Parathyroid adenoma (tissue), 2 donors: ENCODE measurements around the gene TMEM91.

Experiments
- H2AFZ ChIP-seq: fragments of 300-600 bp; sonication (generic); one replicate; pipeline ENCODE4 v1.7.0; 2017; ENCODE audit warnings: antibody characterized with exemption, mild to moderate bottlenecking
- H3K27ac ChIP-seq: fragments of 300-600 bp; sonication (generic); one replicate; pipeline ENCODE4 v1.7.0; 2017
- H3K27me3 ChIP-seq: fragments of 300-600 bp; sonication (generic); one replicate; pipeline ENCODE4 v1.7.0; 2017; ENCODE audit warnings: low read length; ENCODE audit not compliant: control insufficient read depth, insufficient read depth
- H3K36me3 ChIP-seq: fragments of 300-600 bp; sonication (generic); one replicate; pipeline ENCODE4 v1.7.0; 2017; ENCODE audit warnings: low read length; ENCODE audit not compliant: control insufficient read depth, insufficient read depth
- H3K4me1 ChIP-seq: fragments of 300-600 bp; sonication (generic); one replicate; pipeline ENCODE4 v1.7.0; 2017; ENCODE audit warnings: control low read depth
- H3K4me2 ChIP-seq: fragments of 300-600 bp; sonication (generic); one replicate; pipeline ENCODE4 v1.7.0; 2017; ENCODE audit warnings: low read length
- H3K4me3 ChIP-seq: fragments of 300-600 bp; sonication (generic); one replicate; pipeline ENCODE4 v1.7.0; 2017; ENCODE audit warnings: low read depth, low read length
- H3K79me2 ChIP-seq: fragments of 300-600 bp; sonication (generic); one replicate; pipeline ENCODE4 v1.7.0; 2017; ENCODE audit warnings: control low read depth
- H3K9ac ChIP-seq: fragments of 300-600 bp; sonication (generic); one replicate; pipeline ENCODE4 v1.7.0; 2017; ENCODE audit warnings: mild to moderate bottlenecking
- H3K9me3 ChIP-seq: fragments of 300-600 bp; sonication (generic); one replicate; pipeline ENCODE4 v1.7.0; 2017; ENCODE audit warnings: low read length; ENCODE audit not compliant: control insufficient read depth
- TF ChIP-seq, protein P1 (sequence below): fragments of 300-600 bp; sonication (generic); IDR thresholded peaks from one replicate; pipeline ENCODE4 v1.7.0; 2017; ENCODE audit warnings: antibody characterized with exemption, mild to moderate bottlenecking
- donor health status: primary hyperparathyroidism.

The TMEM91 gene

DNA sequence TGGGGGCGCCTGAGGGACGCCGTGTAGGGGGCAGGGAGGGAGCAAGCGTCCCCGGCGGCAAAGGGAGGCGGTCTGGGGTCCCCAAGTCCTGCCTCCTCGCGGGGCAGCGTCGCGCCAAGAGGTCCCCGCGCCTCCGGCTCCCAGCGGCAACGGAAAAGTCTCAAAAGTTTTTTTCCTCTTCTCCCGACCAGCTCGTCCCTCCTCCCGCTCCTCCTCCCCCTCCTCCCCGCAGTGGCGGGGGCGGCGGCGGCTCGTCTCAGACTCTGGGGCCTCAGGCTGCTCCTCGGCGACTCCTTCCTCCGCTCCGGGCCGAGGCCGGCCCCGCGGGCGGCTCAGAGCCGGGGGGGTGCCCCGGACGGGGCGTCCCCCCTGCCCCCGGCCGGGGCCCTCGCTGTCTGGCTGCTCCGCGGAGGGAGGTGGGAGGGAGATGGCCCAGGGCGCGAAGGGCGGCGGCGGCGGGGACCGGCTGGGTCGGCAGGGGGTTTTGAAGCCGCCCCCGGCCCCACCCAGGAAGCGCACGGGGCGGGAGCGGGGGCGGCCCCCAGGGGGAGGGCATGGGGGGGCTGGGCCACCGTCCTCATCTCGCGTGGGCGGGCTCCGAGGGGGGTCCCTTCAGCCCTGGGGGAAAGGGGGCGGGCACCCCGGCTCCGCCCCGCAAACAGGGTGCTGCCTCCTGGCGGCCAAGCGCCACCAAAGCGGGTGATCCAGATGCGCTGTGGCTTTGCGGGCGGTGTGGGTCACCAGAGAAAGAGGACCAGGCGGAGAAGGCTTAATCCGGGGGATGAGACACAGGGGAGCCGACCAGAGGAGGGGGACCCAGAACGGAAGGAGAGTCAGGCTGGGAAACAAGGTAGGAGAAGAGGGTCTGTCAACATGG is 22.6 kb upstream of the TMEM91 start, which contains the start of gene TGFB1:
TGFB1 (minus strand) TSS at position 457 of the 877 bp plus-strand sequence. CDS start 878 bp downstream, outside the sequence.
- Histone ChIP-seq H3K79me2 (no peaks in the 10 kb centered on the region), H3K9ac (no peak within 1 kb of the TSS), H3K4me3 (peak within 1 kb of the TSS; percentile 77), H3K4me1 (no peaks in the 10 kb centered on the region), H3K36me3 (no peaks in the 10 kb centered on the region), H3K27me3 (no peaks in the 10 kb centered on the region), H3K9me3 (no peaks in the 10 kb centered on the region), H3K27ac (peak within 1 kb of the TSS; percentile 53), H3K4me2 (peak within 1 kb of the TSS; percentile 97), H2AFZ (peak within 1 kb of the TSS; percentile 65)
- TF ChIP-seq, protein P1, sequence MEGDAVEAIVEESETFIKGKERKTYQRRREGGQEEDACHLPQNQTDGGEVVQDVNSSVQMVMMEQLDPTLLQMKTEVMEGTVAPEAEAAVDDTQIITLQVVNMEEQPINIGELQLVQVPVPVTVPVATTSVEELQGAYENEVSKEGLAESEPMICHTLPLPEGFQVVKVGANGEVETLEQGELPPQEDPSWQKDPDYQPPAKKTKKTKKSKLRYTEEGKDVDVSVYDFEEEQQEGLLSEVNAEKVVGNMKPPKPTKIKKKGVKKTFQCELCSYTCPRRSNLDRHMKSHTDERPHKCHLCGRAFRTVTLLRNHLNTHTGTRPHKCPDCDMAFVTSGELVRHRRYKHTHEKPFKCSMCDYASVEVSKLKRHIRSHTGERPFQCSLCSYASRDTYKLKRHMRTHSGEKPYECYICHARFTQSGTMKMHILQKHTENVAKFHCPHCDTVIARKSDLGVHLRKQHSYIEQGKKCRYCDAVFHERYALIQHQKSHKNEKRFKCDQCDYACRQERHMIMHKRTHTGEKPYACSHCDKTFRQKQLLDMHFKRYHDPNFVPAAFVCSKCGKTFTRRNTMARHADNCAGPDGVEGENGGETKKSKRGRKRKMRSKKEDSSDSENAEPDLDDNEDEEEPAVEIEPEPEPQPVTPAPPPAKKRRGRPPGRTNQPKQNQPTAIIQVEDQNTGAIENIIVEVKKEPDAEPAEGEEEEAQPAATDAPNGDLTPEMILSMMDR, result peak; percentile 92

DNA sequence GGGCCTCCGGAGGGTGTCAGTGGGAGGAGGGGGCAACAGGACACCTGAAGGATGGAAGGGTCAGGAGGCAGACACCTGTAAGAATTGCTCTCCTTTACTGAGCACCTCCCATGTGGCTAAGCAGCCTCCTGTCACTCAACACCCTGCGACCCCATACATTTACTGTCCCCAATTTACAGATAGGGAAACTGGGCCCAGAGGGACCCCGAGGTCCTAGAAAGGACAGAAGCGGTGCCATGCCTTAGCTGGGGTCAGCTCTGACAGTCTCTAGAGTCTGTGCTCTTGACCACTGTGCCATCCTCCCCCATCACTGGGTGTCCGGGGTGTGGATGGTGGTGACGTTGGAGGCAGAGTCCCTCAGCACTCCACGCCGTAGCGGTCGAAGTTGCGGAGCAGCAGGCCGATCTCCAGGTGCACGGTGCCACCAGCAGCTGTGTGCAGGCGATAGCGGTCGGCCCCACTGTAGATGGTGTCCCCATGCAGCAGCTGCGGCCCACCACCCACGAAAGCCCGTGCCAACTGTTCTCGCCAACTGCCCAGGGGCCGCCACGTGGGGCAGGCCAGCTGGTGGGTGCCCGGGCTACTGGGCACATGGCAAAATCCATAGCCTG is 21.9 kb upstream of the TMEM91 start:
- no peaks in the 10 kb centered on the region for H3K4me1 ChIP-seq

DNA sequence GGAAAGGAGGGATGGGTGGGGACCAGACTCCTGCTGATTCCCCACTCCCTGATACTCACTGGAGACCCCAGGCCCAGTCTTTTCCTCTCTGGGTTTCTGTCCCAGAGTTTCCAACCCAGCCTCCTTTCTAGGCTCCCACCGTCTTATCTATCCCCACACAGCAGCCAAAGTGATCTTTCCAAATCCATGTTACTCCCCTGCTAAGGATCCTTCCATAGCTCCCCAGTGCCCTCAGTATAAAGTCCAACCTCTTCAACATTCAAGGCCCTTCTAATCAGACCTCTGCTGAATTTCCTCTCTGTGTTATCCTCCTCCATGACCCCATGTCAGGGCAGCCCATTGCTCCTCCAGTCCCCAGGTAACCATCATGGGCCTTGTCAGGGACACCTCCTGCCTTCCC is 21.3 kb upstream of the TMEM91 start:
- TF ChIP-seq, protein P1, result no peak
- Histone ChIP-seq H3K9me3 (no peaks in the 10 kb centered on the region), H3K4me1 (no peaks in the 10 kb centered on the region), H3K4me2 (no peak overlapping the region), H3K27ac (peak overlapping the region; percentile 8), H3K36me3 (no peaks in the 10 kb centered on the region), H3K9ac (no peak overlapping the region), H2AFZ (no peak overlapping the region), H3K4me3 (no peak overlapping the region), H3K79me2 (no peaks in the 10 kb centered on the region), H3K27me3 (no peaks in the 10 kb centered on the region)

More for the DNA sequence above, 21.9 kb upstream of the TMEM91 start:
- Histone ChIP-seq H3K27ac (no peak overlapping the region), H3K79me2 (no peaks in the 10 kb centered on the region), H3K27me3 (no peaks in the 10 kb centered on the region), H3K9ac (no peak overlapping the region), H3K4me2 (peak overlapping the region; percentile 97), H3K9me3 (no peaks in the 10 kb centered on the region), H2AFZ (peak overlapping the region; percentile 65), H3K36me3 (no peaks in the 10 kb centered on the region), H3K4me3 (no peak overlapping the region)
- TF ChIP-seq, protein P1, result no peak

DNA sequence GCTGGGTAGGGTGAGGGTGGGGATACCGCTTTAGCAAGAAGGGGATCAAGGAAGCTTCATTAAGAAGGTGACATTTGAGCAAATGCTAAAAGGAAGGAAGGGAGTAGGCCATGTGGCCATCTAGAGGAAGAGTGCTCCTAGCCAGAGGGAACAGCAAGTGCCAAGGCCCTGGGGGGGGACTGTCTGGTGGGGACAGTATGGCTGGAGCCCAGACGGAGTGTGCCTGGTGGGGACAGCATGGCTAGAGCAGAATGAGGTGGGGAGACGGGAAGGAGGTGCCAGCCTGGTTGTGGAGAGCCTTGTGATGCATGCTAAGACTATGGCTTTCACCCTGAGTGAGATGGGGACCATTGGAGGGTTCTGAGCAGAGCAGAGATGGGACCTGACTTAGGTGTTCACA is 20.5 kb upstream of the TMEM91 start:
- no peak overlapping the region for H2AFZ ChIP-seq
- no peak overlapping the region for H3K27ac ChIP-seq
- H3K4me1 ChIP-seq, result no peaks in the 10 kb centered on the region

More for the DNA sequence above, 20.5 kb upstream of the TMEM91 start:
- Histone ChIP-seq H3K36me3 (no peaks in the 10 kb centered on the region), H3K4me2 (no peak overlapping the region), H3K4me3 (no peak overlapping the region), H3K79me2 (peaks cover 2% of the 10 kb centered on the region), H3K9me3 (no peaks in the 10 kb centered on the region), H3K27me3 (no peaks in the 10 kb centered on the region), H3K9ac (no peak overlapping the region)
- TF ChIP-seq, protein P1, result no peak
